ENCODE results near the gene GALNT17.

GALNT17 gene

DNA sequence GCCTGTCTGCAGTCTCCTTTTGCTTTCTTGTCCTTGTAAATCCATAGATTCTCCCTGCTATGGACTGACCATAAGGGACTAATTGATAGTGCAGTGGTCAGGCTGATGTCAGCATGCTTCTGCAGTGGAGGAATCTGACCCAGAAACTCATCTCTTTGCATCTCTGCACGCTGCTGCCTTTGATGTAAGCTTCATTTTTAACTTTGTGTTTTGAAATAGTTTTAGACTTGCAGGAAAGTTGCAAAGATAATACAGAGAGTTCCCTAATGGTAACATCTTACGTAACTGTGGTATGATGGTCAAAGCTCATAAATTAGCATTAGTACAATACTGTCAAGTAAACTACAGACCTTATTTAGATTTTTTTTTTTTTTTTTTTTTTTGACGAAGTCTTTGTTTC lies 89.6 kb downstream of the GALNT17 start:
- TF ChIP-seq TAF1 (IDR thresholded peaks at IDR 0.05; ENCODE audit: borderline replicate concordance, insufficient read depth, low read length) (no peak), SIN3A (IDR thresholded peaks at IDR 0.05; ENCODE audit: borderline replicate concordance, insufficient read depth, low read length) (no peak), POLR2AphosphoS5 (IDR thresholded peaks at IDR 0.05; ENCODE audit: low read depth, low read length) (no peak), FOXP2 (optimal IDR thresholded peaks at IDR 0.05; ENCODE audit: borderline replicate concordance, extremely low read depth, extremely low read length, insufficient read depth) (no peak)
- TF ChIP-seq, protein P1, sequence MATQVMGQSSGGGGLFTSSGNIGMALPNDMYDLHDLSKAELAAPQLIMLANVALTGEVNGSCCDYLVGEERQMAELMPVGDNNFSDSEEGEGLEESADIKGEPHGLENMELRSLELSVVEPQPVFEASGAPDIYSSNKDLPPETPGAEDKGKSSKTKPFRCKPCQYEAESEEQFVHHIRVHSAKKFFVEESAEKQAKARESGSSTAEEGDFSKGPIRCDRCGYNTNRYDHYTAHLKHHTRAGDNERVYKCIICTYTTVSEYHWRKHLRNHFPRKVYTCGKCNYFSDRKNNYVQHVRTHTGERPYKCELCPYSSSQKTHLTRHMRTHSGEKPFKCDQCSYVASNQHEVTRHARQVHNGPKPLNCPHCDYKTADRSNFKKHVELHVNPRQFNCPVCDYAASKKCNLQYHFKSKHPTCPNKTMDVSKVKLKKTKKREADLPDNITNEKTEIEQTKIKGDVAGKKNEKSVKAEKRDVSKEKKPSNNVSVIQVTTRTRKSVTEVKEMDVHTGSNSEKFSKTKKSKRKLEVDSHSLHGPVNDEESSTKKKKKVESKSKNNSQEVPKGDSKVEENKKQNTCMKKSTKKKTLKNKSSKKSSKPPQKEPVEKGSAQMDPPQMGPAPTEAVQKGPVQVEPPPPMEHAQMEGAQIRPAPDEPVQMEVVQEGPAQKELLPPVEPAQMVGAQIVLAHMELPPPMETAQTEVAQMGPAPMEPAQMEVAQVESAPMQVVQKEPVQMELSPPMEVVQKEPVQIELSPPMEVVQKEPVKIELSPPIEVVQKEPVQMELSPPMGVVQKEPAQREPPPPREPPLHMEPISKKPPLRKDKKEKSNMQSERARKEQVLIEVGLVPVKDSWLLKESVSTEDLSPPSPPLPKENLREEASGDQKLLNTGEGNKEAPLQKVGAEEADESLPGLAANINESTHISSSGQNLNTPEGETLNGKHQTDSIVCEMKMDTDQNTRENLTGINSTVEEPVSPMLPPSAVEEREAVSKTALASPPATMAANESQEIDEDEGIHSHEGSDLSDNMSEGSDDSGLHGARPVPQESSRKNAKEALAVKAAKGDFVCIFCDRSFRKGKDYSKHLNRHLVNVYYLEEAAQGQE (IDR thresholded peaks at IDR 0.05; ENCODE audit: insufficient read depth in 1 of 2, low read depth in 2 of 2, low read length in 2 of 2): no peak

DNA sequence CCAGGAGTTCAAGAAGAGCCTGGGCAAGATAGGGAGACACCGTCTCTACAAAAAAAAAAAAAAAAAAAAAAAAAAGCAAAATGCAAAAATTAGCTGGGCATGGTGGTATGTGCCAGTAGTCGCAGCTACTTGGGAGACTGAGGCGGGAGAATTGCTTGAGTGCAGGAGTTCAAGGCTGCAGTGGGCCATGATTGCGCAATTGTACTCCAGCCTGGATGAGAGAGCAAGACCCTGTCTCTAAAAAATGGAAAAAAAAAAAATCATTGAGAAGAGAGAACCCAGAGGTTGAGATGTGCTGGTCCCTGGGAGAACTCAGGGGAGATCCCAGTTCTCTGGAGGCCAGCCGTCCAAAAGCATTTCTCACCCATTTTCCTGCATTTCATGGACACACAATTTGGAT lies 95.2 kb downstream of the GALNT17 start:
- TF ChIP-seq TAF1 (IDR thresholded peaks at IDR 0.05; ENCODE audit: borderline replicate concordance, insufficient read depth, low read length) (no peak), SIN3A (IDR thresholded peaks at IDR 0.05; ENCODE audit: borderline replicate concordance, insufficient read depth, low read length) (no peak), FOXP2 (optimal IDR thresholded peaks at IDR 0.05; ENCODE audit: borderline replicate concordance, extremely low read depth, extremely low read length, insufficient read depth) (no peak), POLR2AphosphoS5 (IDR thresholded peaks at IDR 0.05; ENCODE audit: low read depth, low read length) (no peak)
- TF ChIP-seq, protein P1 (IDR thresholded peaks at IDR 0.05; ENCODE audit: insufficient read depth in 1 of 2, low read depth in 2 of 2, low read length in 2 of 2): no peak

DNA sequence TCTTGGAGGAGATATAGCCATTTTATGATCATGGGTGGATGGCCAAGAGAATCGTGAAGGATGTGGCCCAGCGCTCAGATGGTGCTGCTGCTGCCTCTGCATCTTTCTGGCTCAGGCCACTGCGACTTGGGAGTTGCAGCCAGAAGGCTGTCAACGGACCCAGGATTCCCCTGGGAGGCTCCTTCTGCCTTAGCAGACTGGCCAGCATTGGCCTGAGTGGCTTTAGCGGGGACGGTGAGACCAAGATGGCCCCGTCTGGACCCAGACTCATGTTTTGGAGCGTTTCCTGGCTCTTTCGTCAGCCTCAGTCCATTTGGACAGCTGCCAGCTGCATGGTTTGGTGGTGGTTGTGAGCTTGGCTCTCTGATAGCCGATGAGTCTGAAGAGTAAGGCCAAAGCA lies 97.2 kb downstream of the GALNT17 start:
- TF ChIP-seq FOXP2 (optimal IDR thresholded peaks at IDR 0.05; ENCODE audit: borderline replicate concordance, extremely low read depth, extremely low read length, insufficient read depth) (no peak), TAF1 (IDR thresholded peaks at IDR 0.05; ENCODE audit: borderline replicate concordance, insufficient read depth, low read length) (no peak)

DNA sequence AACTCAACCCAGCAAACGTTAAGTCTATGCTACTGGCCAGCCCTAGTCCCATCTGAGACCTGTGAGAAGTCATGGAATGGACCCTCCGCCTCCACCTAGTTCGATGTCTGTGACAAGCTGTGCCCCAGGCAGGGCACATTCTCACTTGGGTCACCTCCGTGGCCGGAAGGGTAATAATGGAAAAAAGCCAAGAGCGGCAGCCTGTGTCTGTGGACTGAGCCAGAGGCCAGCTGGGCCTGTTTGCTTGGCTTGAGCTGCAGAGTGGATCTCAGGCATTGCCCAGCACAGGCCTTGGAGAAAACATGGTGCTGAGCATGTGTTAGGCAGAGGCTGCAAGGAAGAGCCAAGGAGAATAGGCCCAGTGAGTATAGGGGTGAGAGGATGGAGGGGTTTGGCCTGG lies 97.8 kb downstream of the GALNT17 start:
- no peak for TF ChIP-seq FOXP2 (optimal IDR thresholded peaks at IDR 0.05; ENCODE audit: borderline replicate concordance, extremely low read depth, extremely low read length, insufficient read depth)
- TF ChIP-seq, protein P1 (IDR thresholded peaks at IDR 0.05; ENCODE audit: insufficient read depth in 1 of 2, low read depth in 2 of 2, low read length in 2 of 2): no peak
- TF ChIP-seq TAF1 (IDR thresholded peaks at IDR 0.05; ENCODE audit: borderline replicate concordance, insufficient read depth, low read length): no peak
- TF ChIP-seq POLR2AphosphoS5 (IDR thresholded peaks at IDR 0.05; ENCODE audit: low read depth, low read length): no peak
- no peak for TF ChIP-seq SIN3A (IDR thresholded peaks at IDR 0.05; ENCODE audit: borderline replicate concordance, insufficient read depth, low read length)

DNA sequence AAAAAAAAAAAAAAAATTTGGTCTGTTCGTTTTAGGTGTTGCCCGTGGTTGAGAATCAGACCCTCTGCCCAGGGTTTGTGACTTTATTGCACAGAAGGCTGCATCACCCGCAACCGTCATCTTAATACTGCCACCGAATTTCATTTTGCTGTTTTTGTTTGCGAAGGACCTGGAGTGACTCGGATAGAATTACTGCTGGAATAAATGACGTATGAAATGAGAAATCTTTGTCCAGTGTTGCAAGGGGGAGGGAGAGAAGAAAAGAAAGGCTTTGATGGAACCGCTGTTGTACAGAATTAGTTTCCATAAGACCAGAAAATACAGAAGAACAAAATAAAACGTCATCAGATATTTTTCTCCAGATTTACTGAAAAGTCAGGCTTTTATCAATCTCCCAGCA lies 103.3 kb downstream of the GALNT17 start:
- TF ChIP-seq POLR2AphosphoS5 (IDR thresholded peaks at IDR 0.05; ENCODE audit: low read depth, low read length) (no peak), TAF1 (IDR thresholded peaks at IDR 0.05; ENCODE audit: borderline replicate concordance, insufficient read depth, low read length) (no peak), SIN3A (IDR thresholded peaks at IDR 0.05; ENCODE audit: borderline replicate concordance, insufficient read depth, low read length) (no peak), FOXP2 (optimal IDR thresholded peaks at IDR 0.05; ENCODE audit: borderline replicate concordance, extremely low read depth, extremely low read length, insufficient read depth) (no peak)
- TF ChIP-seq, protein P1 (IDR thresholded peaks at IDR 0.05; ENCODE audit: insufficient read depth in 1 of 2, low read depth in 2 of 2, low read length in 2 of 2): no peak
